GM12878 (cell line): Measurements from ENCODE around the gene HIP1.

Source experiments
- NFYB ChIP-seq: IDR thresholded peaks from 2 replicates; pipeline ENCODE4 v1.6.1; 2011; ENCODE audit warnings: low read depth, mild to moderate bottlenecking, low read length, improper control_type of control experiment, moderate library complexity; ENCODE audit not compliant: insufficient read depth
- SIN3A ChIP-seq: IDR thresholded peaks from 2 replicates; pipeline ENCODE4 v1.6.1; 2012; ENCODE audit warnings: low read depth, low read length, improper control_type of control experiment
- TF ChIP-seq, protein P1 (sequence below): IDR thresholded peaks from 2 replicates; pipeline ENCODE4 v1.6.1; 2012; ENCODE audit warnings: low read depth, low read length, improper control_type of control experiment

DNA sequence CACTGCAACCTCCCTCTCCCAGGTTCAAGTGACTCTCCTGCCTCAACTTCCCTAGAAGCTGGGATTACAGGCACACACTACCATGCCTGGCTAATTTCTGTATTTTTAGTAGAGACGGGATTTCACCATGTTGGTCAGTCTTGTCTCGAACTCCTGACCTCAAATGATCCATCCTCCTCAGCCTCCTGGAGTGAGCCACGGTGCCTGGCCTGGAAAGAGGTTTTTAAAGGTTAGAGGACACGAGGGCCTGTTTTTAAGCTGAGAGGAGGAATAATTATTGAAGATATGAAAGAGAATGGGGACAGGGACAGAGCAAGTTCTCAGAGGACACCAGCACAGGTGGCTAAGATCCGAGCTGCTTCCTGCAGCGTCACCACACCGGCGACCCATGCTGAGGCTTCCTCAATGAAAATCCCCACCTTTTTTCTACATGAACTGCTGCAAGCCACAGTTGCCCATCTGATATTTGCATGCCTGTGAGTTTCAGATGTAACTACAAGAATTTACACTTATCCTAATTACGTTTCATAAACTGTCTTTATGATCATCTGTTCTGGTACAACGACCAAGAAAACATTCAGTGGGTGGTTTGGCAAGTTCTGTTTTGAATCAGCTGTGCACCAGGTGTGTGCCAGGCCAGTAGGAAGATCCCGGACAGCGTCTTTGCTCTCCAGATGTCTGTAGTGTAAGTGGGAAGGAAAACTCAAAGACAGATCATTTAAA is 76.0 kb downstream of the HIP1 start:
- TF ChIP-seq SIN3A (no peak), NFYB (no peak)
- TF ChIP-seq, protein P1, sequence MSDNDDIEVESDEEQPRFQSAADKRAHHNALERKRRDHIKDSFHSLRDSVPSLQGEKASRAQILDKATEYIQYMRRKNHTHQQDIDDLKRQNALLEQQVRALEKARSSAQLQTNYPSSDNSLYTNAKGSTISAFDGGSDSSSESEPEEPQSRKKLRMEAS, result no peak
